ENCODE measurements around the gene PPP1R15B. TPM values are rescaled to one million over a fixed set of nuclear protein-coding genes. Genes with fewer than 3 reads are reported as not detected.

PPP1R15B gene
- total RNA-seq, 3 donors from 2014 or later, result 71.7 to 80.1 (median 72.9) TPM

DNA sequence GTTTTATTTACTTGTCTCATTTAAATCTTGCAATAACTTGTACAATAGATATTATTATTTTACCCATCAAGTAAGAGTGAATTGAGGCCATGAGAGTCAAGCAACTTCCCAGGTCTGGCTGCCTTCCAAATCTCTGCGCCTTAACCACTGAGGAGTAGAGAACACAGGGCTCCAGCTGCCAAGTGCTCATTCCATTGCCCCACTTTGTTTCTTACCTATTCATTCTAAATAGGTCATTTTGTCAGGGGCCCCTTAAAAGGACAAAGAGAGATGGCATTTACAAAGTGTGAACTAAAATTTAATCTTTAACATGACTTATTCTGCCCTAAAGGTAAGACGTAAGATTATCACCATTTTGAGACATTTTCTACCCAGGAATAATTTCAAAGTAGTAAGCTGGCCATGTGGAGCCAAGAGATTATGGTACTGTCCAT is 3.5 kb downstream of the PPP1R15B start:
- H3K9me3 Mint-ChIP-seq, result no peaks in the 10 kb centered on the region
- DNase-seq, result no peak
- H3K27me3 Mint-ChIP-seq (ENCODE audit: low read depth), result no peaks in the 10 kb centered on the region
- H3K36me3 Mint-ChIP-seq (ENCODE audit: insufficient read depth), result peaks cover 41% of the 10 kb centered on the region
- H3K4me1 Mint-ChIP-seq (ENCODE audit: low read depth), result peaks cover 26% of the 10 kb centered on the region
- peak overlapping the region; percentile 99 for H3K4me3 Mint-ChIP-seq
- no peak for ATAC-seq

- H3K4me3 Mint-ChIP-seq, result peak overlapping the region; percentile 99
- peaks cover 23% of the 10 kb centered on the region for H3K4me1 Mint-ChIP-seq (ENCODE audit: low read depth)
- DNase-seq, result no peak
- no peaks in the 10 kb centered on the region for H3K27me3 Mint-ChIP-seq (ENCODE audit: low read depth)
- peaks cover 41% of the 10 kb centered on the region for H3K36me3 Mint-ChIP-seq (ENCODE audit: insufficient read depth)
- H3K9me3 Mint-ChIP-seq, result no peaks in the 10 kb centered on the region
- no peak for ATAC-seq
Measured at GRCh38 chr1:204407295-204407971, 4.2 kb downstream of the PPP1R15B start.

DNA sequence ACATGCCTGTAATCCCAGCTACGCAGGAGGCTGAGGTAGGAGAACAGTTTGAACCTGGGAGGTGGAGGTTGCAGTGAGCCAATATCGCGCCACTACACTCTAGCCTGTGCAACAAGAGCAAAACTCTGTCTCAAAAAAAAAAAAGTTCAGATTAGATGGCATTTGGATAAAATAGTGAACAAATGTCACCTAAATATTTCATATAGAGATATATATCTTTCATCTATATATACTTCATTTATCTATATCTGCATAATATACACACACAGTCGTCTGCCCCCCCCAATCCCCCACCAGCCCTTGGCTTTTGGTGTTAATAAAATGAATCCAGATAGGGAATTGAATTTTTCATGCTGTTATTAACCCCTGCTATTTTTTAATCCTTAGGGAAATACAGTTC is 5.0 kb downstream of the PPP1R15B start:
- H3K27me3 Mint-ChIP-seq (ENCODE audit: low read depth), result no peaks in the 10 kb centered on the region
- ATAC-seq (no peak), DNase-seq (no peak)
- H3K4me3 Mint-ChIP-seq, result peak overlapping the region; percentile 99
- H3K9me3 Mint-ChIP-seq, result no peaks in the 10 kb centered on the region
- H3K36me3 Mint-ChIP-seq (ENCODE audit: insufficient read depth), result peaks cover 45% of the 10 kb centered on the region
- H3K4me1 Mint-ChIP-seq (ENCODE audit: low read depth), result peaks cover 21% of the 10 kb centered on the region

DNA sequence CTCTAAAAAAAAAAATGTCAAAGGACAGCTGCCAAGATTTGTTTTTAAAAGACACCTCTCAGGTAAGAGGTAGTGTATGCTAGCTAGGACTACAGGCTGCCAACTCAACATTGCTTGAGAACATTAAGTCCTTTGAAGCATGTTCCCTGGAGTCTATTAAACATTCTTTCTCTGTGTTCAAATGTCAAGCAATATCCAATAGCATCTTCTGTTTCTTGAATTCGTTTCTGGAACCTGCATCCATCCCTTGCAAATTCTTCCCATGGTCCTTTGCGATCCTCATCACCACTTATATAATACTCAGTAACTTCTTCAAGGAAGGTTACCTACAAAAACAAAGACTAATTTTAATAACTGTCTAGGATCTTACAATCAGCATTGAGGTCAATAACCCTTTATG is 5.6 kb downstream of the PPP1R15B start:
- Mint-ChIP-seq H3K4me1 (ENCODE audit: low read depth) (peaks cover 23% of the 10 kb centered on the region), H3K9me3 (no peaks in the 10 kb centered on the region), H3K27me3 (ENCODE audit: low read depth) (no peaks in the 10 kb centered on the region), H3K36me3 (ENCODE audit: insufficient read depth) (peaks cover 50% of the 10 kb centered on the region), H3K4me3 (peak overlapping the region; percentile 99)
- ATAC-seq (no peak), DNase-seq (no peak)

GRCh38 chr1:204404629-204405028 is 7.0 kb downstream of the PPP1R15B start:
- peak overlapping the region; percentile 19 for H3K4me3 Mint-ChIP-seq
- H3K4me1 Mint-ChIP-seq (ENCODE audit: low read depth), result peaks cover 26% of the 10 kb centered on the region

GRCh38 chr1:204402391-204402790 is 9.2 kb downstream of the PPP1R15B start:
- Mint-ChIP-seq H3K36me3 (ENCODE audit: insufficient read depth) (peaks cover 43% of the 10 kb centered on the region), H3K4me1 (ENCODE audit: low read depth) (peaks cover 27% of the 10 kb centered on the region), H3K4me3 (no peak overlapping the region), H3K9me3 (no peaks in the 10 kb centered on the region), H3K27me3 (ENCODE audit: low read depth) (no peaks in the 10 kb centered on the region)
- ATAC-seq (no peak), DNase-seq (no peak)

More at GRCh38 chr1:204404629-204405028, 7.0 kb downstream of the PPP1R15B start:
- peaks cover 49% of the 10 kb centered on the region for H3K36me3 Mint-ChIP-seq (ENCODE audit: insufficient read depth)
- no peak for ATAC-seq
- H3K27me3 Mint-ChIP-seq (ENCODE audit: low read depth), result no peaks in the 10 kb centered on the region
- DNase-seq, result no peak
- no peaks in the 10 kb centered on the region for H3K9me3 Mint-ChIP-seq

DNA sequence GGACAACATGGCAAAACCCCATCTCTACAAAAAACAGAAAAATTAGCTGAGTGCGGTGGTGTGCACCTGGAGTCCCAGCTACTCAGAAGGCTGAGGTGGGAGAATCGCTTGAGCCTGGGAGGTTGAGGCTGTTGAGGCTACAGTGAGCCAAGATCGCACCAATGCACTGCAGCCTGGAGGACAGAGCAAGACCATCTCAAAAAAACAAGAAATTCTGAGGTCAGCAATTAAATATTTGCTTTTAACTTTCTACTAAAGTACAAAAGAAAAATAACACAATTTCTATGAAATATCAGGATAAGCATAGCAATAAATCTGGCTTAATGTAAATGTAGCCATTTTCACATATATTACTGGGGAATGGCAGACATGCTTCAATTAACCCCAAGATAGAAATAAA is 9.9 kb downstream of the PPP1R15B start:
- no peaks in the 10 kb centered on the region for H3K27me3 Mint-ChIP-seq (ENCODE audit: low read depth)
- no peak for ATAC-seq
- H3K9me3 Mint-ChIP-seq, result no peaks in the 10 kb centered on the region
- H3K36me3 Mint-ChIP-seq (ENCODE audit: insufficient read depth), result peaks cover 43% of the 10 kb centered on the region
- no peak overlapping the region for H3K4me3 Mint-ChIP-seq
- no peak for DNase-seq
- H3K4me1 Mint-ChIP-seq (ENCODE audit: low read depth), result peaks cover 27% of the 10 kb centered on the region

GRCh38 chr1:204400882-204401510 is 10.6 kb downstream of the PPP1R15B start:
- no peaks in the 10 kb centered on the region for H3K27me3 Mint-ChIP-seq (ENCODE audit: low read depth)
- H3K36me3 Mint-ChIP-seq (ENCODE audit: insufficient read depth), result peaks cover 41% of the 10 kb centered on the region
- H3K9me3 Mint-ChIP-seq, result no peaks in the 10 kb centered on the region
- DNase-seq, result no peak
- no peak for ATAC-seq
- H3K4me3 Mint-ChIP-seq, result no peak overlapping the region
- peaks cover 25% of the 10 kb centered on the region for H3K4me1 Mint-ChIP-seq (ENCODE audit: low read depth)

GRCh38 chr1:204398197-204399125 is 13.2 kb downstream of the PPP1R15B start:
- no peaks in the 10 kb centered on the region for H3K9me3 Mint-ChIP-seq
- no peaks in the 10 kb centered on the region for H3K27me3 Mint-ChIP-seq (ENCODE audit: low read depth)
- H3K4me1 Mint-ChIP-seq (ENCODE audit: low read depth), result peaks cover 6% of the 10 kb centered on the region
- DNase-seq, result peak; percentile 39
- no peak overlapping the region for H3K4me3 Mint-ChIP-seq
- ATAC-seq, result peak; percentile 95
- peaks cover 33% of the 10 kb centered on the region for H3K36me3 Mint-ChIP-seq (ENCODE audit: insufficient read depth)

DNA sequence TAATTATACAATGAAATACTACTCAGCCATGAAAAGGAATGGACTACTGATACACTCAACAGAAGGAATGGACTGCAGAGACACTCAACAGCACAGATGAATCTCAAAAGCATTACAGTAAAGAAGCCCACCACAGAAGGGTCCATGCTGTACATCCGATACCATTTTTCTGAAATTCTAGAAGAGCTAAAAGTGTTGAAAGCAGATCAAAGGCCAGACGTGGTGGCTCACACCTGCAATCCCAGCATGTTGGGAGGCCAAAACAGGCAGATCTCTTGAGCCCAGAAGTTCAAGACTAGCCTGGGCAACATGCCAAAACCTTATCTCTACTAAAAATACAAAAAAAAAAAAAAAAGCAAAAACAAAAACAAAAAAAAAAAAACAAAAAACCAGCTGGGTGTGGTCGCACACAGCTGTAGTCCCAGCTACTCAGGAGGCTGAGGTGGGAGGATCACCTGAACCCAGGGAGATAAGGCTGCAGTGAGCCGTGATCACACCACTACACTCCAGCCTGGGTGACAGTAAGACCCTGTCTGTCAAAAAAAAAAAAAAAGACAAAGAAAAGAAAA is 15.5 kb downstream of the PPP1R15B start:
- Mint-ChIP-seq H3K4me3 (no peak overlapping the region), H3K4me1 (ENCODE audit: low read depth) (peaks cover 9% of the 10 kb centered on the region), H3K9me3 (no peaks in the 10 kb centered on the region), H3K27me3 (ENCODE audit: low read depth) (no peaks in the 10 kb centered on the region), H3K36me3 (ENCODE audit: insufficient read depth) (peaks cover 26% of the 10 kb centered on the region)
- ATAC-seq, result no peak
- DNase-seq, result no peak

- Mint-ChIP-seq H3K36me3 (ENCODE audit: insufficient read depth) (peaks cover 8% of the 10 kb centered on the region), H3K9me3 (no peaks in the 10 kb centered on the region), H3K4me1 (ENCODE audit: low read depth) (peaks cover 14% of the 10 kb centered on the region), H3K27me3 (ENCODE audit: low read depth) (no peaks in the 10 kb centered on the region), H3K4me3 (no peak overlapping the region)
- ATAC-seq (no peak), DNase-seq (no peak)
Measured at GRCh38 chr1:204391629-204392028, 20.0 kb downstream of the PPP1R15B start.

DNA sequence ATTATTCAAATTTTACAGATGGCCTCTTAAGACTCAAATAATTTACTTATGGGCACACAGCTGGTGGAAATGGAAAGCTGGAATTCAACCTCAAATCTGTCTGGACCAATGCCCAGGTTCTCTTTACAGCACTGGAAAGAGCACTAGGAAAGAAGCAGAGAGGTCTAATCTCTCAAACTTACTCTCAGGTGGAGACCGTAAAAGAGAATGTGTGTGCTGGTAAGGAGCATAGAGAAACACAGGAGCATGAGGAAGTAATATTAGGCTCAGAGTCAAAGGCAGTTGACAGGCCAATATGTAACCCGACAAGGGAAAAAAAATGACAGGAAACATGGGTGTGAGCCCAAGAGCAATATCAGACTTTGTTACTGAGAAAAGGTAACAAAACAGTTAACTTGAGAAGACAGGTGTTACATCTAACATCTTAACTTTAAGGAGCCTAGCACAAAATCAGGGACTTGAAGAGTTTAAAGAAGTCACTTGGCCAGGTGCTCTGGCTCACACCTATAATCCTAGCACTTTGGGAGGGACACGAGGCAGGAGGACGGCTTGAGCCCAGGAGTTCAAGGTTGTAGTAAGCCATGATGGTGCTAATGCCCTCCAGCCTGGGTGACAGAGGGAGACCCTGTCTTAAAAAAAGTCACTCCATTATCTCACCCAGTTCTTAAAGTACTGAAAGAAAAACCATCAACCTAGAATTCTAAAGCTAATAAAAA is 20.7 kb downstream of the PPP1R15B start:
- DNase-seq (no peak), ATAC-seq (no peak)
- Mint-ChIP-seq H3K4me3 (no peak overlapping the region), H3K9me3 (no peaks in the 10 kb centered on the region), H3K27me3 (ENCODE audit: low read depth) (no peaks in the 10 kb centered on the region), H3K36me3 (ENCODE audit: insufficient read depth) (peaks cover 8% of the 10 kb centered on the region), H3K4me1 (ENCODE audit: low read depth) (peaks cover 14% of the 10 kb centered on the region)

DNA sequence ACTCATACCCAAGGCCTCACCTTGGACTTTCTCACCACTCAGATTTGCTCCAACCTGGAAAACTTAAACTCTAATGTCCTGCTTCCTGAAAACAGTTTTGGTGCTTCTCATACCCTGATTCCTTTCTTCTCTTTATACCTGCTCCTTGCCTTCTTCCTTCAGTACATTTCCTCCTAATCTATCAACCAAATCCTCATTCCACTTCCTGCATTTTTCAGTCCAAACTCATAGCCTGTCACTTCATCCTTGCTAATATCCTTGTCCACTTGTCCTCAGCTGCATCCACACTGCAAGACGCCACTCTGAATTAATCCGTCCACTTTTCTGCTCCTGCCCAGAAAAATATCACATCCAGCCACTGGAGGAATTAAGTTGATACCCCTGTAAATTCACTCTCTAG is 25.9 kb downstream of the PPP1R15B start:
- no peak for ATAC-seq
- no peaks in the 10 kb centered on the region for H3K36me3 Mint-ChIP-seq (ENCODE audit: insufficient read depth)
- H3K9me3 Mint-ChIP-seq, result no peaks in the 10 kb centered on the region
- H3K27me3 Mint-ChIP-seq (ENCODE audit: low read depth), result no peaks in the 10 kb centered on the region
- no peak overlapping the region for H3K4me3 Mint-ChIP-seq
- DNase-seq, result no peak
- peaks cover 9% of the 10 kb centered on the region for H3K4me1 Mint-ChIP-seq (ENCODE audit: low read depth)

Data from activated T-cell treated with anti-CD3 and anti-CD28 coated beads, Interleukin-2, amount 50 U/mL, for 4 hours (primary cell).